Stimulated activated CD8-positive, alpha-beta memory T cell treated with anti-CD3 and anti-CD28 coated beads, Interleukin-7, amount 100 ng/mL, for 24 hours (primary cell): ENCODE results near the gene CRYBG1.
"Not testable (repeated sequence)": the region's sequence is repeated elsewhere in the genome, so short reads cannot be mapped to it uniquely, and the experiment has no call there.

Source experiments
- DNase-seq: peaks from one replicate; pipeline ENCODE4 v3.0.0-alpha.2; 2020; ENCODE audit warnings: low read depth

The CRYBG1 gene

DNA sequence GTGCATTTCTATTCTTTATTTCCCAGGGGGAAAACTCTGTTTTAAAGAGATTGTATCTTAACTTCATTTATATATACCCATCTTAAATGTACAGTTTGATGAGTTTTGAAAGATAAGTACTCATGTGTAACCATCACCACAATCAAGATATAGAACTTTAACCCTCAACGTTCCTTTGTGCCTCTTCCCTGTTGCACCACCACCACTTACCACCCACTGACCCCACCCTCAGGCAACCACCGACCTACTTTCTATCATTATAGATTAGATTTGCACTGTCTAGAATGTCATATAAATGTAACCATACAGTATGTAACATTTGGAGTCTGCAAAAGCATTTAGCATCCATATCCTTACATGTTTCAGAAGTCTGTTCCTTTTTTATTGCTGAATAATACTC lies 147.8 kb downstream of the CRYBG1 start:
- no peak for DNase-seq

DNA sequence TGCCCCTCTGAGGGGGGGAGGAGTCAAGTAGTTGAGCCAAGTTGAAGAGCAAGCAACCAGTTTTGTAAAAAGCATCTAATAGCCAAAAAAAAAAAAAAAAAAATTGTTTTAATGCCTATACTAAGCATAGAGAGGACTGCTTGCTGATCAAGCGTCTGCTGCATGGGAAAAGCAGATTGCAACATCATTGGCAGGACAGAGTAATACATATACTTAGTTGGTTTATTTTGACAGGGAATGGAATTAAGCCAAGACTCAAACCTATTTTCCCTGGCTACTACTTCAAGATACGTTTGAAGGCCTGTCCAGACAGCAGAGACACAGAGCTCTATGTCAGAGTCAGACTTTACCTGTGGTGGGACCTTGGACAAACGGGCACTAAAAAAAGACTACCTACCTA lies 148.3 kb downstream of the CRYBG1 start:
- DNase-seq = no peak

DNA sequence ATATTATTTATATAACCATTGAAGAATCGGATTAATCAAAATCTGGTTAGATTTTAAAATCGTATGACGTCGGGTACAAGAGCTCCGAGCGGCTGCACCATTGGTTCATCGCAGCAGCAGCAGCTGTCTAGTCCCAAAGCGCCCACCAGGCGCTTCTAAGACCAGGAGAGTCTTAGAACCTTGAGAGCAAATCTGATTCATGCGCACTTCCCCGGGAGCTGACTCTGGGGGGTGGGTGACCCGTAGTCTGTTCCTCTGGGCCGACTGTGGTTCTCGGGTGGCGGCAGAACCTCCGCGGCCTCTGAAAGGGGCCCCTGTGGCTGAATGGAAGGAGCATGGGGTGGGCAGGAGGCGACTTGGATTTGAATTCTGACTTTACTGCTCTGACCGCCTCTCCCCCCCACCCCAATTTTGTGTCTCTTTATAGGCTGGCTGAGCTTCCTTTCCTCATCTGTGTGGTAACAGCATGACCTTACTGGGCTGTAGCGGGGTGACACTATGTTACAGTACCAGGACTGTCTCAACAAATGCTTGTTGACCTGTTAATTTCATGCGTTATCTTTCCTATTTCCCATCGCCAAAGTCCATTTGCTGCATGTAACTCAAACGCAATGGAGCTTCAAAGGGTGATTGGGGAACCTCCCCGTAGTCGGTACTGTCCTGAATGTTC lies 149.0 kb downstream of the CRYBG1 start:
- no peak for DNase-seq

DNA sequence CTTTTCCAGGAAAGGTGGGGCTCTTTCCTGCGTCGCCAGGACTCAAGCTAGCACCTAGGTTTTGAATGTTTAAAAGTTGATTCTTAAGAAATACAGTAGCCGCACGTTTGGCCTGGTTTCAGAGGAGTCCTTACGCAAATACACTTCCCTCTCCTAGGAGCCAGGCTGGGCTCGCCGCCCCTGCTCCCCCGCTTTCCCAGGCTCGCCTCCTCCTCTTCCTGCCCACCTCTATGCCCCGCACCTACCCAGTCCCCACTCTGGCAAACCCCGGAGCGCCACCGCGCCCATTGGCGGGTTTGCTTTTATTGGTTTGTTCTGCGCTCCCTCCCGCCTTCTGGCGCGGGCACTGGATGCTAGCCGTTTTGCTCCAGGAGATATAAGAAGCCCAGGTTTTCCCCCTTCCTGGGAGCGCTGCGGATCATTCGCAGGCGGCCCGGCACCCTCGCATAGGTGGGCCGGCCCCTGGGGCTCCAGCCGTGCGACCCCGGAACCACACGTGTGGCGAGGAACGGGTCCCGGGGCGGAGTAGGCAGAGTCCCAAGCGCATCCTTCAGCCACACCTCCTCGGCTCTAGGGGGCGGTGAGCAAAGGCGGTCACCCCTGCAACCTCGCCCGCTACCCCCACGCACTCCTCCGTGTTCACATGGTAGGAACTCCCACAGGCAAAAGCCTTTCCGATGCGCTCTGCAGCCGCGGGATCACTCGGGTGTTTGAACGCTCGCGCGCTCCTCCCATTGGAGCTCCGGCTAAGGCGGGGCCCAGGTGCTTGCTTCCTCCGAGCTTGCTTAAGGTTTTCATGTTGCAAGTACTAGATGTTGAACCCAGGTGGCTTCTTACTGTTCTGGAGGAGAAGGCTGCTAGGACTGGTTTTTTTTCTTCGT lies 149.8 kb downstream of the CRYBG1 start:
- DNase-seq = peak; percentile 35

DNA sequence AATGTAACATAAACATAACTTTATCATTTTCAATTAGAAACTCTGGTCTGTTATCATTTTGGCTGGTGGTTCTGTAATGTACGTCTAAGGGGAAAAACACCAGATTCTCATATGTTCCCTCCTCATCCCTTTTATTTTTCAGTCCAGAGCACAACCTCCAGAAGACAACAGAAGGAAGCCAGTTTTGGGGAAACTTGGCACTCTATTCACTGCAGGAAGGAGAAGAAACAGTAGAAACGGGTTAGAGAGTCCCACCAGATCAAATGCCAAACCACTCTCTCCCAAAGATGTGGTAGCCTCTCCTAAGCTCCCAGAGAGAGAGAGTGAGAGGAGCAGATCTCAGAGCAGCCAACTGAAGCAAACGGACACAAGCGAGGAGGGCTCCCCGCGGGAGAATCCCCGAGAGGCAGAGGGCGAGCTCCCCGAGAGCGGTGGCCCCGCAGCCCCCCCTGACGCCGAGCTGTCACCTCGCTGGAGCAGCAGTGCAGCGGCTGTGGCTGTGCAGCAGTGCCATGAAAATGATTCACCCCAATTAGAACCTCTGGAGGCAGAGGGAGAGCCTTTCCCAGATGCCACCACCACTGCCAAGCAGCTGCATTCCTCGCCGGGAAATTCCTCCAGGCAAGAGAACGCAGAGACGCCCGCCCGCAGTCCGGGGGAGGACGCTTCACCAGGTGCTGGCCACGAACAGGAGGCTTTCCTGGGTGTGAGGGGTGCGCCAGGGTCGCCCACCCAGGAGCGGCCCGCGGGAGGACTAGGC lies 151.0 kb downstream of the CRYBG1 start:
- no peak for DNase-seq

DNA sequence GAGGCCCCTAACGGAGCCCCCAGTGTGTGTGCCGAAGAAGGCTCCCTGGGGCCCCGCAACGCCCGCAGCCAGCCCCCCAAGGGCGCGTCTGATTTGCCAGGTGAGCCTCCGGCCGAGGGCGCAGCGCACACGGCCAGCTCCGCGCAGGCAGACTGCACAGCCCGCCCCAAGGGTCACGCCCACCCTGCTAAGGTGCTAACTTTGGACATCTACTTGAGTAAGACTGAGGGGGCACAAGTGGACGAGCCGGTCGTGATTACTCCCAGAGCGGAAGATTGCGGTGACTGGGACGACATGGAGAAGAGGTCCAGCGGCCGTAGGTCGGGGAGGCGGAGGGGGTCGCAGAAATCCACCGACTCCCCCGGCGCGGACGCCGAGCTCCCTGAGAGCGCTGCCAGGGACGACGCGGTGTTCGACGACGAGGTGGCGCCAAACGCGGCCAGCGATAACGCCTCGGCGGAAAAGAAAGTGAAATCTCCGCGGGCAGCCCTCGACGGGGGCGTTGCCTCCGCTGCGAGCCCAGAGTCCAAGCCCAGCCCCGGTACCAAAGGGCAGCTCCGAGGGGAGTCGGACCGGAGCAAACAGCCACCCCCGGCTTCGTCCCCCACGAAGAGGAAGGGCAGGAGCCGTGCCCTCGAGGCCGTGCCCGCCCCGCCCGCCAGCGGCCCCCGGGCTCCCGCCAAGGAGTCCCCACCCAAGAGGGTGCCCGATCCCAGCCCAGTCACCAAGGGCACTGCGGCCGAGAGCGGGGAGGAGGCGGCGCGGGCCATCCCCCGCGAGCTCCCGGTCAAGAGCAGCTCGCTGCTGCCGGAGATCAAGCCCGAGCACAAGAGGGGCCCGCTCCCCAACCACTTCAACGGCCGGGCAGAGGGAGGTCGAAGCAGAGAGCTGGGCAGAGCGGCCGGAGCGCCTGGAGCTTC lies 151.8 kb downstream of the CRYBG1 start:
- DNase-seq = peak; percentile 30

DNA sequence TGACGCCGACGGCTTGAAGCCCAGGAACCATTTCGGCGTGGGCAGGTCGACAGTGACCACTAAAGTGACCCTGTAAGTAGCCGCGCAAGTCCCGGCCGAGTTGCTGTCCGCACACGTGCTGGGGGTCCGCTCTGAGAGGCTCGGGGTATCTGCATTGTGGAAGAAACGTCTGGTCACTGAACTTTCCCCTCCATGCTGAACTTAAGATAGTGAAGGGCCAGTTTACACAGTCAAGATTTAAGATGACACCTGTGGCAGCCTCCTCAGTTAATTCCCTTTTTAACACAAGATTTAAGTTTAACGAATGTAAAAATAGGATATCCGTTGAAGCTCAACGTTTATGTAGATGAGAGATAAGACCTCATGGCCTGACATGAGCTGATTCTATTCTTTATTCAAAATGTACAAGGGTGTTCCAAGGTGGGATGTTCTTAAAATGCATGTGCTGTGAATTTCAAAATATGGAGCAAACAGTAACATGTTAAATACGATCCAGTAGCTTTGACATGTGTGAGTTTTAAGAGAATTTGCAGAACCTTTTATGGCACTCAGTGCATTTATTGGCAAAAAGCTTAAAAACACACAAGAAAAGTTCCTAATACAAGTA lies 152.6 kb downstream of the CRYBG1 start:
- DNase-seq = no peak

GRCh38 chr6:106513808-106514582 lies 153.5 kb downstream of the CRYBG1 start:
- no peak for DNase-seq

- DNase-seq = no peak
These were observed 154.0 kb downstream of the CRYBG1 start for GRCh38 chr6:106514583-106514885.

- DNase-seq = not testable (repeated sequence)
These were observed 155.1 kb downstream of the CRYBG1 start for GRCh38 chr6:106515582-106515981.

DNA sequence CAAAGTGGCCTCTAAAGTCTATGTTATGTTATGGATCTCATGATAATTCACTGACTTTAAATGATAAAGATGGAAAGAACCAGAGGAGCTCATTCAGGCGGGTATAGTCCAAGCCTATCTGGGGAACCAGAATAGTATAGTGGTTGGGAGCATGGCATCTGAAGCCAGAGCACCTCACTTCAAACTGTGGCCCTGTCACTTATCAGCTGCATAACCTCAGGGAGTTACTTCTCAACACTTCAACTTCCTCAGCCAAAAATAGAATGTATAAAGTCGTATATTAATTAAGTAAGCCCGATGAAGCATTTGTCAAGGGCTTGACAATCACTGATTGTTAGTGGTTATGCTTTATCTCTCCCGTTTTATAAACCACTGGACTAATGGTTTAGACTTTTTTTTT lies 156.1 kb downstream of the CRYBG1 start:
- no peak for DNase-seq

- DNase-seq = no peak
These were observed 157.2 kb downstream of the CRYBG1 start for GRCh38 chr6:106517706-106518105.

DNA sequence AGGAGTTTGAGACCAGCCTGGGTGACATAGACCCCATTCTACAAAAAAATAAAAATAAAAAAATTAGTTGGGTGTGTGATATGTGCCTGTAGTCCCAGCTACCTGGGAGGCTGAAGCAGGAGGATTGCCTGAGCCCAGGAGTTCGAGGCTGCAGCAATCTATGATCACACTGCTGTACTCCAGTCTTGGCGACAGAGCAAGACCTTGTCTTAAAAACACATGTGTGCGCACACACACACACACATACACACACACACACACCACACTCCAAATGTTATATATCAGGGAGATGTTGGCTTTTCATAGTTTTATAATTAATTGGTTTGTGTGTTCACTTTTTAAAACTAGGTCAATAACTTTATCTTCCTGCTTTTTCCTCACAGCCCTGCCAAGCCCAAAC lies 158.2 kb downstream of the CRYBG1 start:
- no peak for DNase-seq

DNA sequence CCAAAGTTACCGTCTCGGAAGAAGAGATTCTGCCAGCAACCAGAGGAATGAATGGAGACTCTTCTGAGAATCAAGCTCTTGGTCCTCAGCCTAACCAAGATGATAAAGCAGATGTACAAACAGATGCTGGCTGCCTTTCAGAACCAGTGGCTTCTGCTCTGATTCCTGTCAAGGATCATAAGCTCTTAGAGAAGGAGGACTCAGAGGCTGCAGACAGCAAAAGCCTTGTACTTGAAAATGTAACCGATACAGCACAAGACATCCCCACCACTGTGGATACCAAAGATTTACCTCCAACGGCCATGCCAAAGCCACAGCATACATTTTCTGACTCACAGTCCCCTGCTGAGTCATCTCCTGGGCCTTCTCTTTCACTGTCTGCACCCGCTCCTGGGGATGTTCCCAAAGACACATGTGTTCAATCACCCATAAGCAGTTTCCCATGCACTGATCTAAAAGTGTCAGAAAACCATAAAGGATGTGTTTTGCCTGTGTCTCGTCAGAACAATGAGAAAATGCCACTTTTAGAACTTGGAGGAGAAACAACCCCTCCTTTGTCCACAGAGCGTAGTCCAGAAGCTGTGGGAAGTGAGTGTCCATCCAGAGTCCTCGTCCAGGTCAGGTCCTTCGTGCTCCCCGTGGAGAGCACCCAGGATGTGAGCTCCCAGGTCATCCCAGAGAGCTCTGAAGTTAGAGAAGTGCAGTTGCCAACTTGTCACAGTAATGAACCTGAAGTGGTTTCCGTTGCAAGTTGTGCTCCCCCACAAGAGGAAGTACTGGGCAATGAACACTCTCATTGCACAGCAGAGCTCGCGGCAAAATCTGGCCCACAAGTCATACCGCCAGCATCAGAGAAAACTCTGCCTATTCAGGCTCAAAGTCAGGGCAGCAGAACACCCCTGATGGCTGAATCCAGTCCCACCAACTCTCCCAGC lies 159.2 kb downstream of the CRYBG1 start:
- DNase-seq = peak; percentile 55

- peak; percentile 50 for DNase-seq
These were observed 160.3 kb downstream of the CRYBG1 start for GRCh38 chr6:106520711-106521401.

DNA sequence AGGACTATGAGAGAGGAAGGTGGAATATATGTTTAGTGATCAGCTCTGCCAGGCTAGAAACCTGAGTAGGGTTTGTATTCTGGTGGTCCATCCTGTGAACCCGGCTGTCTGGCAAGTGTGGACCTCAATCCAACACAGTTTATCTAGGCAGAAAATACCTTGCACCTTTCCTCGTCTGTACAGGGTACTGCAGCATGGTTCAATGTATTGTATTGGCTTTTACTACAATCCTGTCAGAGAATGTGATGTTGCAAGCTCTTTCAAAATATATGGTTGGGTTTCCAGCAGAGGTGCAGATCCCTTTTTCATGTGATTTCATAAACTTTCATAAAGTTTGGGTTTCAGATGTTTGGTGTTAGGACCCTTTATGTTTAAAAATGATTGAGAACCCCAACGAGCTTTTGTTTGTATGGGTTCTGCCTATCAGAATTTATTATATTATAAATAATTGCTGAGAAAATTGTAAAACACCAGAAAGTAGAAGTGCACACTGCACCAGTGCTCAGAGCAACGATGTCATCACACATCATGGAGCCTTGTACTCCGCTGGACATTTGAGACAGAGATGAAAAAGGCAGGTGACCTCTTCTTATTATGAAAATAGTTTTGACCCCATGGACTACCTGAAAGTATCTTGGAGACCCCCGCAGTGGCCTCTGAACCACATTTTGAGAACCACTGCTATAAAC lies 162.2 kb downstream of the CRYBG1 start:
- DNase-seq = no peak

DNA sequence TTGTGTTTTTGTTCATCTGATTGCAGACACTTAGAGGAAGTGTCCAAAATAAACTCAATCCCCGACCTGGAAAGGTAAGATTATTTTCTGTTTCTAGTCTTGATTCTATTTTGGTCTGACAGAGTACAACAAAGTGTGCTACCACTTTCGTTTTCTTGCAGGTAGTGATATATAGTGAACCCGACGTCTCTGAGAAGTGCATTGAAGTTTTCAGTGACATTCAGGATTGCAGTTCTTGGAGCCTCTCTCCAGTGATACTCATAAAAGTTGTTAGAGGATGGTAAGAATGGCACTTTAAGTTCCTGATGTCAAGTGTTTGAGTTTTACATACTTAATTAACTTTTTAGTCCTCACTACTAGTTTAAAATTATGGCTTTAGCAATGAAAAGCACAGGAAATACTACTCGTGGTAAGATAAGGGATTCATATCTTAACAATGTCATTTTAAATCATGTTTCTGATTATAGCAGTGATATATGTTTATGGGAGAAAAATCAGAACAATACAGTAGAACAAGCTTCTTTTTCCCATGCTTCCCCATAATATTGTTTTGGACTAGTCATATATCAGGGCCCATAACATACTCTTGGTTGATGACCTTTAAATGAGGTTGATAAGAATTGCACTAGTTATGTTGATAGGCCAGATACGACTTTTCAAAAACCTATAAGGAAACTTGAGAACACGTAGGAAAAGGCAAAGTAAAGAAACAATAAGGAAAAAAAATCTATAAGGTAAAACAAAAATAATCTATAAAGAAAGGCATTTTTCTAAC lies 164.8 kb downstream of the CRYBG1 start:
- no peak for DNase-seq

DNA sequence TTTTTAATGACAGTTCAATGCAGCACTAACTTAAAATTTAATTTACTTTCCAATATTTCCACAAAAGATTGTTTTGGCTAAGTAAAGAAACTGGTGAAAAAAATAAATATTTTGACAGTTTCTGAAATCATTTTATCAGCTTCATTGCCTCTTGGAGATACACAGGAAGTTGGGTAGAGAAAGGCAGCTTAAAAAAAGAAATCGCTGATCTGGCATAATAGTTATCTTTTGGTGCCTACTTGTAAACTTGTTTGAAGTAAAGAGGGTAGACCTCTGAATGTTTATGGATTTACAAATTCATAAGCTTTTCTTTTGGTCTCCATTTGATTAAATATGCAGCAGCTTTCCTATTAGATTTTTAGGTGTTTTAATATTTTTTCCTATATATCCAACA lies 165.4 kb downstream of the CRYBG1 start:
- no peak for DNase-seq
